ENCODE data around the gene ZNF165.

ZNF165 gene

GRCh38 chr6:28111964-28112363, 31.6 kb downstream of the ZNF165 start:
- TF ChIP-seq GATA3 (IDR thresholded peaks at IDR 0.05; ENCODE audit: low read depth, low read length) (no peak), GATA2 (IDR thresholded peaks at IDR 0.05; ENCODE audit: low read depth, low read length) (no peak)

GRCh38 chr6:28115799-28116198, 35.4 kb downstream of the ZNF165 start:
- TF ChIP-seq GATA2 (IDR thresholded peaks at IDR 0.05; ENCODE audit: low read depth, low read length), result no peak
- no peak for TF ChIP-seq GATA3 (IDR thresholded peaks at IDR 0.05; ENCODE audit: low read depth, low read length)

- TF ChIP-seq GATA2 (IDR thresholded peaks at IDR 0.05; ENCODE audit: low read depth, low read length) (no peak), GATA3 (IDR thresholded peaks at IDR 0.05; ENCODE audit: low read depth, low read length) (no peak)
Measured at GRCh38 chr6:28117386-28118050, 37.1 kb downstream of the ZNF165 start.

- TF ChIP-seq GATA2 (IDR thresholded peaks at IDR 0.05; ENCODE audit: low read depth, low read length) (no peak), GATA3 (IDR thresholded peaks at IDR 0.05; ENCODE audit: low read depth, low read length) (no peak)
Measured at GRCh38 chr6:28118217-28118616, 37.8 kb downstream of the ZNF165 start.

- no peak for TF ChIP-seq GATA2 (IDR thresholded peaks at IDR 0.05; ENCODE audit: low read depth, low read length)
Measured at GRCh38 chr6:28121876-28122275, 41.5 kb downstream of the ZNF165 start.

- TF ChIP-seq GATA3 (IDR thresholded peaks at IDR 0.05; ENCODE audit: low read depth, low read length), result no peak
- TF ChIP-seq GATA2 (IDR thresholded peaks at IDR 0.05; ENCODE audit: low read depth, low read length), result no peak
Measured at GRCh38 chr6:28124350-28124970, 44.1 kb downstream of the ZNF165 start, which contains the start of gene ZSCAN16. ZSCAN16 (plus strand) TSS chr6:28124609; CDS start chr6:28125444, 835 bp downstream.

GRCh38 chr6:28124971-28125353, 44.6 kb downstream of the ZNF165 start:
- TF ChIP-seq GATA2 (IDR thresholded peaks at IDR 0.05; ENCODE audit: low read depth, low read length), result no peak
- TF ChIP-seq GATA3 (IDR thresholded peaks at IDR 0.05; ENCODE audit: low read depth, low read length), result no peak

GRCh38 chr6:28125401-28125800, 45.0 kb downstream of the ZNF165 start:
- TF ChIP-seq GATA2 (IDR thresholded peaks at IDR 0.05; ENCODE audit: low read depth, low read length) (no peak), GATA3 (IDR thresholded peaks at IDR 0.05; ENCODE audit: low read depth, low read length) (no peak)

- TF ChIP-seq GATA3 (IDR thresholded peaks at IDR 0.05; ENCODE audit: low read depth, low read length), result no peak
- TF ChIP-seq GATA2 (IDR thresholded peaks at IDR 0.05; ENCODE audit: low read depth, low read length), result no peak
Measured at GRCh38 chr6:28134015-28134414, 53.6 kb downstream of the ZNF165 start.

GRCh38 chr6:28134716-28135115, 54.3 kb downstream of the ZNF165 start:
- no peak for TF ChIP-seq GATA2 (IDR thresholded peaks at IDR 0.05; ENCODE audit: low read depth, low read length)
- TF ChIP-seq GATA3 (IDR thresholded peaks at IDR 0.05; ENCODE audit: low read depth, low read length), result no peak

GRCh38 chr6:28135393-28135792, 55.0 kb downstream of the ZNF165 start:
- TF ChIP-seq GATA2 (IDR thresholded peaks at IDR 0.05; ENCODE audit: low read depth, low read length), result no peak
- TF ChIP-seq GATA3 (IDR thresholded peaks at IDR 0.05; ENCODE audit: low read depth, low read length), result no peak

- TF ChIP-seq GATA2 (IDR thresholded peaks at IDR 0.05; ENCODE audit: low read depth, low read length) (0 out of 2 replicates have a peak, but pooled peaks have one; percentile 23), GATA3 (IDR thresholded peaks at IDR 0.05; ENCODE audit: low read depth, low read length) (no peak)
Measured at GRCh38 chr6:28136585-28137504, 56.5 kb downstream of the ZNF165 start.

- no peak for TF ChIP-seq GATA3 (IDR thresholded peaks at IDR 0.05; ENCODE audit: low read depth, low read length)
- TF ChIP-seq GATA2 (IDR thresholded peaks at IDR 0.05; ENCODE audit: low read depth, low read length), result no peak
Measured at GRCh38 chr6:28137505-28137981, 57.2 kb downstream of the ZNF165 start.

Measured in SH-SY5Y (cell line).